Measurements from ENCODE around the gene CCDC8. TPM values are rescaled to one million over a fixed set of nuclear protein-coding genes. Genes with fewer than 3 reads are reported as not detected.
A peak's percentile ranks its signal among the peaks of the same experiment; 100 is the strongest.

The CCDC8 gene
- total RNA-seq, 1 experiment from 2014 or later: 24.5 TPM

GRCh38 chr19:46392252-46392801 is 21.0 kb downstream of the CCDC8 start:
- Histone ChIP-seq H3K36me3 (ENCODE audit: insufficient read depth, low read length, poor library complexity, severe bottlenecking) (peaks cover 44% of the 10 kb centered on the region), H3K4me1 (ENCODE audit: insufficient read depth, low read length, poor library complexity, severe bottlenecking) (peaks cover 31% of the 10 kb centered on the region), H3K4me3 (ENCODE audit: low read depth, low read length, poor library complexity, severe bottlenecking) (no peak overlapping the region), H3K27ac (ENCODE audit: low read depth, low read length, poor library complexity, severe bottlenecking) (peak overlapping the region; percentile 66), H3K9me3 (ENCODE audit: low read depth, low read length, poor library complexity, severe bottlenecking) (no peaks in the 10 kb centered on the region), H3K27me3 (replicated peaks; ENCODE audit: insufficient read depth, low read depth, low read length, poor library complexity) (no peaks in the 10 kb centered on the region)
- ChIA-PET POLR2A (ENCODE audit: low non-redundant PET) (no interaction called here), CTCF (no interaction called here)
- DNase-seq (ENCODE audit: low spot score): peak; percentile 74
- intact Hi-C loops (cut with micrococcal nuclease; ENCODE audit: unreplicated experiment): loop anchor here (10.0 kb wide), 1 partner anchor 318 kb away; no protein-coding TSS in a partner anchor
- no TSS peak for BruUV-seq (replicated peaks)
- TF ChIP-seq CTCF (conservative IDR thresholded peaks at IDR 0.05; ENCODE audit: low read depth, low read length): no peak
- TF ChIP-seq EZH2 (IDR thresholded peaks at IDR 0.05; ENCODE audit: borderline replicate concordance, low read depth, low read length, poor library complexity, severe bottlenecking): no peak

- no TSS peak for BruUV-seq (replicated peaks)
- H3K4me3 ChIP-seq (ENCODE audit: low read depth, low read length, poor library complexity, severe bottlenecking): no peak overlapping the region
- ChIA-PET POLR2A (ENCODE audit: low non-redundant PET) (no interaction called here), CTCF (interaction anchor here (0.5 to 0.9 kb wide), 2 partner anchors 36 to 111 kb away, joined by 3 to 4 read pairs; no protein-coding TSS in a partner anchor)
- intact Hi-C loops (cut with micrococcal nuclease; ENCODE audit: unreplicated experiment): loop anchor here (10.0 kb wide), 1 partner anchor 317 kb away; no protein-coding TSS in a partner anchor
- no peak for DNase-seq (ENCODE audit: low spot score)
- H3K36me3 ChIP-seq (ENCODE audit: insufficient read depth, low read length, poor library complexity, severe bottlenecking): peaks cover 46% of the 10 kb centered on the region
- H3K9me3 ChIP-seq (ENCODE audit: low read depth, low read length, poor library complexity, severe bottlenecking): no peaks in the 10 kb centered on the region
- peak overlapping the region; percentile 66 for H3K27ac ChIP-seq (ENCODE audit: low read depth, low read length, poor library complexity, severe bottlenecking)
- TF ChIP-seq EZH2 (IDR thresholded peaks at IDR 0.05; ENCODE audit: borderline replicate concordance, low read depth, low read length, poor library complexity, severe bottlenecking) (no peak), CTCF (conservative IDR thresholded peaks at IDR 0.05; ENCODE audit: low read depth, low read length) (no peak)
- no peaks in the 10 kb centered on the region for H3K27me3 ChIP-seq (replicated peaks; ENCODE audit: insufficient read depth, low read depth, low read length, poor library complexity)
- peaks cover 31% of the 10 kb centered on the region for H3K4me1 ChIP-seq (ENCODE audit: insufficient read depth, low read length, poor library complexity, severe bottlenecking)
Measured at GRCh38 chr19:46391296-46392251, 21.8 kb downstream of the CCDC8 start.

GRCh38 chr19:46390866-46391265 is 22.5 kb downstream of the CCDC8 start:
- peaks cover 31% of the 10 kb centered on the region for H3K4me1 ChIP-seq (ENCODE audit: insufficient read depth, low read length, poor library complexity, severe bottlenecking)
- BruUV-seq (replicated peaks): no TSS peak
- H3K27ac ChIP-seq (ENCODE audit: low read depth, low read length, poor library complexity, severe bottlenecking): peak overlapping the region; percentile 66
- no peak for DNase-seq (ENCODE audit: low spot score)
- POLR2A ChIA-PET (ENCODE audit: low non-redundant PET): no interaction called here
- H3K4me3 ChIP-seq (ENCODE audit: low read depth, low read length, poor library complexity, severe bottlenecking): no peak overlapping the region
- no peaks in the 10 kb centered on the region for H3K27me3 ChIP-seq (replicated peaks; ENCODE audit: insufficient read depth, low read depth, low read length, poor library complexity)
- intact Hi-C loops (cut with micrococcal nuclease; ENCODE audit: unreplicated experiment): loop anchor here (10.0 kb wide), 1 partner anchor 316 kb away; no protein-coding TSS in a partner anchor
- H3K36me3 ChIP-seq (ENCODE audit: insufficient read depth, low read length, poor library complexity, severe bottlenecking): peaks cover 46% of the 10 kb centered on the region
- CTCF ChIA-PET: interaction anchor here (0.9 kb wide), 1 partner anchor 110 kb away, joined by 3 read pairs; no protein-coding TSS in a partner anchor
- no peak for TF ChIP-seq EZH2 (IDR thresholded peaks at IDR 0.05; ENCODE audit: borderline replicate concordance, low read depth, low read length, poor library complexity, severe bottlenecking)
- TF ChIP-seq CTCF (conservative IDR thresholded peaks at IDR 0.05; ENCODE audit: low read depth, low read length): no peak
- H3K9me3 ChIP-seq (ENCODE audit: low read depth, low read length, poor library complexity, severe bottlenecking): no peaks in the 10 kb centered on the region

Measured in A673 (cell line).